Measurements from ENCODE around the gene CCR2.
A peak's percentile ranks its signal among the peaks of the same experiment; 100 is the strongest.
"Not testable (repeated sequence)": the region's sequence is repeated elsewhere in the genome, so short reads cannot be mapped to it uniquely, and the experiment has no call there.

The CCR2 gene

DNA sequence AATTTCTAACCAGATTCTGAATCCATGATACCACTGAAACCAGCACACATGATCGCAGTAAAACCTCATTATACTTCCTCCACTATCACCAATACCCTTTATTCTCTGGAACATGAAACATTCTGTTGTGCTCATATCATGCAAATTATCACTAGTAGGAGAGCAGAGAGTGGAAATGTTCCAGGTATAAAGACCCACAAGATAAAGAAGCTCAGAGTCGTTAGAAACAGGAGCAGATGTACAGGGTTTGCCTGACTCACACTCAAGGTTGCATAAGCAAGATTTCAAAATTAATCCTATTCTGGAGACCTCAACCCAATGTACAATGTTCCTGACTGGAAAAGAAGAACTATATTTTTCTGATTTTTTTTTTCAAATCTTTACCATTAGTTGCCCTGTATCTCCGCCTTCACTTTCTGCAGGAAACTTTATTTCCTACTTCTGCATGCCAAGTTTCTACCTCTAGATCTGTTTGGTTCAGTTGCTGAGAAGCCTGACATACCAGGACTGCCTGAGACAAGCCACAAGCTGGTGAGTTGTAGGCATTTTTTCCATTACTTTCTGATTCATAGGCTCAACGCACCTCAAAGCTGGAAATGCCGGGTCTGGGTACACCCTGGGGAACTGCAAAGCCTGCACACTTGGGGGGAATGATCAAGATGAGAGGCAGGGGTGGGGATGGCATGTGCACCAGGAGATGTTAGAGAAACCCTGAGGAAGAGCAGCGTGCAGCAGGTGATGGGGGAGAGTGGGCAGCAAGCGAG, at the start of gene CCR2:
CCR2 (plus strand) TSS at position 465 of the 764 bp plus-strand sequence. CDS start 3,417 bp downstream, outside the sequence.
- peak in 1 of 4 experiments; percentile 25 for DNase-seq (ENCODE audit: low read depth in 4 of 4, low spot score in 1 of 4)

DNA sequence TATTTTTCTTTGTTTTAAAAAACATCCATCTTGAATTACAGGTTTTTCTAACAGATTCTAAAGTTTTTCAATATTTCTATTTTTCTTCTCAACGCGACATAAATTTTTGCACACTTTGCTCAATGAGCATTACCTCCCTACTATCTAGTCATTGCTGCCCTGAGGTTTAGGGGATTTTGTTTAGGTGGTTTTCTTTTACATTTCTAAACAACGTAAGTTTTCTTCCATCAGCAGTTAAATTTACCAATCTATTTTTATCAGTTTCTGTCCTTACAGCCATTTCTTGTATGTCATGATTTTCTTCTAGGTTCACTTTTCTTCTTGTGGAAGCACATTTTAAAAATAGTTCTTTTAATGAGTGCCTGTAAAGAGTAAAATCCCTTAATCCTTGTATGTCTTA, 49.2 kb upstream of the CCR2 start:
- DNase-seq (ENCODE audit: low read depth in 4 of 4, low spot score in 1 of 4) = no peak

DNA sequence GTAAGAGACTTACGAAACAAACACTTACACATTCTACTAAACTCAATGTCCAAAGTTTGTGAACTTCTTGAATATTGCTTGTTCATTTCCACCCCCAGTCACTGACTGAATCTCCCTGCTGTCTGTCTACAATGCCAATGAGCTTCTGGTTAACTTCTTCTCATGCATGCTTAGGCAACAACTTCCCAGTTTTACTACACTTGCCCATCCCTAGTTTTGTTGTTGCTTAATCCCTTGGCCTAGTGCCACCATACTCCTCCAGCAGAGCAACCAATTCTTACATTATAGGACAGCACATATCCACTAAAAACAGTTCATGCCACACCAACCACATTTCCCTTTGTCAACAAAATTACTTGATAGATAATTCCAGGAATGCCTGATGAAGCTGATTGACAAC, 40.9 kb upstream of the CCR2 start:
- DNase-seq (ENCODE audit: low read depth in 4 of 4, low spot score in 1 of 4) = no peak

DNA sequence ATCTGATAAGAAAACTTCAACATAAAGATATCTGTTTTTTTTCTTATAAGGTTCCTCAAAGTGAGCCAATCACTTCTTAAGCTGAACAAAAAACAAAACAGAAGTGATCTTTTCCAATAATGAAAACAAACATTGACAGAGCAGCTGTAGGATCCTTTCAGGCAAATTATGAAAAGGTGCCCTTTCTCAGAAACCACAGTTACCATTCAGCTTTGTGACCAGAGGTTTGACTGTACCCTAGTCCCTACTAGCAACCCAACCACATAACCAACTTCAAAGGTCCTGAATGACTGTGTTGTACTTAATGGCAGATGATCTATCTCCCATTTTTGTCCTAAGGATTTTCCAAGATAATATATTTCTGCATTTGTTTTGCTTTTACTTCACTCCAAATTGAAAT, 39.4 kb upstream of the CCR2 start:
- DNase-seq (ENCODE audit: low read depth in 4 of 4, low spot score in 1 of 4) = no peak

DNA sequence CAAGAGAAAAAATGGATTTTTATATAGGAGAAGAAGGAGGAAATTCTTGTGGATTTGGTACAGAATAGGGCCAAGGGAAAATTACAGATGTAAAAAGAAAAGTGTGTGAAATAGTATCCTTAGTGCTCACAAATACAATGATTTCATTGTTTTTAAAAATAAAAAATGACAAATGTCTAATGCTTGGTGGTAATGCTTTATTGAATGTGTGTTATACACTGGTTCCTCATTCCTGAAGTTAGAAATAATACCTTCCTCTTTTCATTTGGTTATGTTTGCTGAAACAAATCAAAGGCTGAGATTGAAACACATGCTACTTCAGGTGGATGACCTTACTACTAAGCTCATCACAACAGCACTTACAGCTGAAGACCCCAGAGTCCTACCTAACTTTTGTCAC, 37.7 kb upstream of the CCR2 start:
- no peak for DNase-seq (ENCODE audit: low read depth in 4 of 4, low spot score in 1 of 4)

DNA sequence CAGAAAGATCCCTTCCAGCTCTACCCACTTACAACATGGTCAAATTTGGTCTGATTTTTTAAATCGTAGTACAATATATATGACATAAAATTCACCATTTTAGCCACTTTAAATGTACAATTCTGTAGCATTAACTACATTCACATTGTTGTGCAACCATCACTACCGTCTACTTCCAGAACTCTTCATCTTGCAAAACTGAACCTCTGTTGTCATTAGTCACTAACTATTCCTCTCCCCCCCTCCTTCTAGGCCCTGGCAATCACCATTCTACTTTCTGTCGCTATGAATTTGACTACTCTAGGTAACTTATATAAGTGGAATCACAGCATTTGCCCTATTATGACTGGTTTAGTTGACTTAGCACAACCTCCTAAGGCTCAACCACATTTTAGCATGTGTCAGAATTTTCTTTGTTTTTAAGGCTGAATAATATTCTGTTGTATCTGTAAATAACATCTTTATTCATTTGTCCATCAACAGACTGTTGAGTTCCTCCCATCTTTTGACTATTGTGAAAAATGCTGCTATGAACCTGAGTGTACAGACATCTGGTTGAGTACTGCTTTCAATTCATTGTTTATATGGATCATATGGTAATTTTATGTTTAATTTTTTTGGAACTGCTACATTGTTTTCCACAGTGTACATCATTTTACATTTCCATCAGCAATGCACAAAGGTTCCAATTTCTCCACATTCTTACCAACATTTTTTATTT, 35.5 kb upstream of the CCR2 start:
- no peak for DNase-seq (ENCODE audit: low read depth in 4 of 4, low spot score in 1 of 4)

DNA sequence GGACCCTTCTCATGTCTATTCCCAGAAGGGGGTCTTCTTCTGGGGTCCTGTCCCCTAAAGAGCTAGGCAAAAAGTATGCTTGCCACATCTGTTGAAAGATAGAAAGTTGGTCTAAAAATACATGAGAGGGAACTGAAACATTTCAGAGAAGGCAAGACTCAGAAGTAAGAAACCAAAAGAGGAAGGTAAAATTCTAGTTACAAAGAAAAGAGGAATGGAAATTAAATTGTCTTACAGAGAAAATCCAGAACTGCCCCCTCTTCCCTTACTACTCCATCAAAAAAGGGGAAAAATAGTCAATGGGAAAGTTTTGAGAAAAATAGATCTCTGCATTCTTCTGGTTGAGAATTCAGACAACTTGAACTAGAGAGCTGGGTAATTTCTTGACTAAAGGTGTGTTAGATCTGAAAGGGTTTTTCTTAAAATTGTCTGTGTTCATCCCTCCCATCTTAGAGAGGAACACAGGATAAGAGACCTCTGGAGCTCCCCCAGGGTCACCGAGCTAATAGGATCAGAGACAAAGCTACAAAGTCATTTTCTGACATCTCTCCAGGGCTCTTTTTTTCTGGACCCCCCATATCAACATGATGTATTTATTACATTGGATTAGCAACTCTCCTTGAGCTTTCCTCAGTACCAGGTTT, 32.3 kb upstream of the CCR2 start:
- DNase-seq (ENCODE audit: low read depth in 4 of 4, low spot score in 1 of 4) = no peak

DNA sequence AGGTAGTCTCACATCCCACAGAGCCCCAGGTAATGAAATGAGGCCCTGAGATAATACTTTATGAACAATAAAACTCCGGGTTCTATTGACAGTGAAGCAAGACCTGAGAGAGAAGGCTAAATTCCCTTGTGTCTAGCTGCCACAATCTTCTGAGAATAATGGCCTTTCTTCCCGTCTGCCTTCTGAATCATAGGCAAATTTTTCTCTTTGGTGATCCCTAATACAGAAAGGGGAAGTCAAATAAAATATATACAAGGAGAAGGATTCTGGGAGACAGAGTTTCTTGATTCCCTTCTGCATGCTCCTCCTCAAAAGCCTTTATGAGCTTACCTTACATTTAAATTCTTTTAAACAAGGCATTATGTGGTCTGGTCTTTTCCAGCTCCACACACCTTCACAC, 29.9 kb upstream of the CCR2 start:
- no peak for DNase-seq (ENCODE audit: low read depth in 4 of 4, low spot score in 1 of 4)

DNA sequence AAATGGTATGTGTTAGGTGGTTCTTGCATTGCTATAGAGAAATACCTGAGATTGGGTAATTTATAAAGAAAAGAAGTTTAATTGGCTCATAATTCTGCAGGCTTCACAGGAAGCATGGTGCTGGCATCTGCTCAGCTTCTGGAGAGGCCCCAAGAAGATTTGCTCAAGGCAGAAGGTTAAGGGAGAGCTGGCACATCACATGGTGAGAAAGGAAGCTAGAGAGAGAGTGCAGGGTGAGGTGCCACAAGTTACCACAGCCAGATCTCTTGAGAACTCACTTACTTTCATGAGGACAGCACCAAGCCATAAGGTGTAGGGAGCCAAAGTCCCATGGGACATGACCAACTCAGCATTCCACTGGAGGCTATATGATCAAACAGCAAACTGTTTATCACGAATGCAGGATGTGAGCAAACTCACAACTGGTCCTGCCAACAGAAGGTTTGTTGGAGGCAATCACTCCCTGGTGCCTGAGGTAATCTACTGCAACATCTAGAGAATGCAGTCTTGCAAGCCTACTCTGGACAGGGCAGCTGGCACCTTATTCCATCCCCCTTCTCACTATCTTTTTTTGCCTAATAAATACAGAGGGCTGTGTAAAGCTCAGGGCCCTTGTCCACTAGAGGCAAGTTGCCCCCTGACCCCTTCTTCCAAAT, 28.1 kb upstream of the CCR2 start:
- no peak for DNase-seq (ENCODE audit: low read depth in 4 of 4, low spot score in 1 of 4)

DNA sequence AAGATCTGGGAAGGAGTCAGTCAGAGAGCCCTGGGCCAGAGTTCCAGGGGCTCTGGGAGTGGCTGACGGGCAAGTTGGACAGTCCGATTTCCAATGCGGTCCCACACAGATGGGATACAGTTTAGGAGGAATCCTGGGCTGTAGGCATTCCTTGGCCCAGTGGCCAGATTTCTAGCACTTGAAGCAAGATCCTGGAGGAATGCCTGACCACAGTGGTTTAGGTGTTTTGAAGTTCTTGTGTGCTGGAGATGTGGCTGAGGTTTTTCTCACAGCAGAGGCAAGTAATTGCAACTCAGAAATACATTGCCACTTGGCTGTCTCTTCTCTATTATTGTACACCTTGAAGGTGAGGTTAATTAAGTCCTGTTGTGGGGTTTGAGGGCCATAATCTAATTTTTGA, 23.2 kb upstream of the CCR2 start:
- not testable (repeated sequence) for DNase-seq (ENCODE audit: low read depth in 4 of 4, low spot score in 1 of 4)

DNA sequence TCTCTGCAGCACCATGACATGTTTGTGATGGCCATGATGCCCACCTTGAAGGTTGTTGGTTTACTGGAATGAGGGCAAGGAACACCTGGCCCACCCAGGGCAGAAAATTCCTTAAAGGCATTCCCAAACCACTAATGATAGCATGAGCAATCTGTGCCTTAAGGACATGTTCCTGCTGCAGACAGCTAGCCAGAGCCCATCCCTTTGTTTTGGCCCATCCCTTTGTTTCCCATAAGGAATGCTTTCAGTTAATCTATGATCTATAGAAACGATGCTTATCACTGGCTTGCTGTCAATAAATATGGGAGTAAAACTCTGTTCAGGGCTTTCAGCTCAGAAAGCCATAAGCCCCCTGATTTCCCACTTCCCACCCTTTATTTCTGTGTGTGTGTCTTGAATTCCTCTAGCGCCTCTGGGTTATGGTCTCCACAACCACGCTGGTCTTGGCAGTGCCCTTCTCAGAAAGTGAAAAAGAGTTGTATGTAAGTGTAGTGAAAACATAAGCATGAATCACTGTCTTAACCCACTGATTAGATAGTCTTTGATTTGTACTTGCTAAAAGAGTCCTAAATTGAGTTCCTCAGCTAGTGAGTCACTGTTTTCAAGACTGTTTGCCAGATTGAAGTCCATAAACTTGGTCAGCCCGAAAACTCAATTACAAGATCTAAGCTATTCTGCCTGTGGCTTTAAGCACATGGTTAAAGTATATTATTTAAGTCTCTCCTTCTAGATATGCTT, 19.0 kb upstream of the CCR2 start:
- DNase-seq (ENCODE audit: low read depth in 4 of 4, low spot score in 1 of 4) = no peak

DNA sequence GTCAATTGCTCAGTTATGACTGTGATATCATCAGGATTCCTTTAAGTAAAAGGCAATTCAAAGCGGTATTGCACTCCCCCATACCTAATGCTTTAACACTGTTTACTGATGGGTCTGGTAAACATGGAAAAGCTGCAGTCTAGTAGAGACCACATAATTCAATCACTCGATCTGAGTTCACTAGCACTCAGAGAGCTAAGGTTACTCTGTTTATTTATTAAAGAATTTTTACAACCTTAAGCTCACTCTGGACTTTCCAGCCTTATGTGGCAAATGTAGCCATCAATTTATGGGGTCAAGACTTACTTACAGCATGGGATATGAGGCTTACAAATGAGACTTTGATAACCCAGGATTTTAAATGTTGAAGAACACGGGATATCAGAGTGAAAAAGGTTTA, 18.4 kb upstream of the CCR2 start:
- no peak for DNase-seq (ENCODE audit: low read depth in 4 of 4, low spot score in 1 of 4)

DNA sequence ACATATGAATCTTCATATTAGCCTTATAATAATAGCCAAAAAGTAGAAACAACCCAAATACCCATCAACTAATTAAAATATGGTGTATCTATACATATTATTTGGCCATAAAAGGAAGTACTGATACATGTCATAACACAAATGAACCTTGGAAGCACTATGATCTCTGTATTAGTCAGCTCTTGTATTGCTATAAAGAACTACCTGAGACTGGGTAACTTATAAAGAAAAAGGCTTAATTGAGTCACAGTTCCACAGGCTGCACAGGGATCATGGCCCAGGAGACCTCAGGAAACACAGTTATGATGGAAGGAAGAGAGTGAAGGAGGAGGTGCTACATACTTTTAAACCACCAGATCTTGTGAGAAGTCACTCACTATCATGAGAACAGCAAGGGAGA, 16.0 kb upstream of the CCR2 start:
- DNase-seq (ENCODE audit: low read depth in 4 of 4, low spot score in 1 of 4) = no peak

DNA sequence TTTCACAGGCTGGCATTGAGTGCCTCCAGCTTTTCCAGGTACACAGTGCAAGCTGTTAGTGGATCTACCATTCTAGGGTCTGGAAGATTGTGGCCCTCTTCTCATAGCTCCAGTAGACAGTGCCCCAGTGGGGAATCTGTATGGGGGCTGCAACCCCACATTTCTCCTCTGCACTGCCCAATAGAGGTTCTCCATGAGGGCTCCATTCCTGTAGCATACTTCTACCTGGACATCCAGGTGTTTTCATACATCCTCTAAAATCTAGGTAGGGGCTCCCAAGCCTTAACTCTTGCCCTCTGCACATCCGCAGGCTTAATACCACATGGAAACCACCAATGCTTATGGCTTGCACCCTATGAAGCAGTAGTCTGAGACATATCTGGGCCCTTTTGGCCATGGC, 15.1 kb upstream of the CCR2 start:
- DNase-seq (ENCODE audit: low read depth in 4 of 4, low spot score in 1 of 4) = no peak

DNA sequence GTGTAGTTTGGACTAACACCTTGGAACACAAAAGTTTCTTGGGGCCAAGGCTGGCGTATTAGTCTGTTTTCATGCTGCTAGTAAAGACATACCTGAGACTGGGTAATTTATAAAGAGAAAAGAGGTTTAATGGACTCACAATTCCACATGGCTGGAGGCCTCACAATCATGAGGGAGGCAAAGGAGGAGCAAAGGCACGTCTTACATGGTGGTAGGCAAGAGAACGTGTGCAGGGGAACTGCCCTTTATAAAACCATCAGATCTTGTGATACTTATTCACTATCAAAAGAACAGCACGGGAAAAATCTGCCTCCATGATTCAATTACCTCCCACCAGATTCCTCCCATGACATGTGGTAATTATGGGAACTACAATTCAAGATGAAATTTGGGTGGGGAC, 9.4 kb upstream of the CCR2 start:
- no peak for DNase-seq (ENCODE audit: low read depth in 4 of 4, low spot score in 1 of 4)

DNA sequence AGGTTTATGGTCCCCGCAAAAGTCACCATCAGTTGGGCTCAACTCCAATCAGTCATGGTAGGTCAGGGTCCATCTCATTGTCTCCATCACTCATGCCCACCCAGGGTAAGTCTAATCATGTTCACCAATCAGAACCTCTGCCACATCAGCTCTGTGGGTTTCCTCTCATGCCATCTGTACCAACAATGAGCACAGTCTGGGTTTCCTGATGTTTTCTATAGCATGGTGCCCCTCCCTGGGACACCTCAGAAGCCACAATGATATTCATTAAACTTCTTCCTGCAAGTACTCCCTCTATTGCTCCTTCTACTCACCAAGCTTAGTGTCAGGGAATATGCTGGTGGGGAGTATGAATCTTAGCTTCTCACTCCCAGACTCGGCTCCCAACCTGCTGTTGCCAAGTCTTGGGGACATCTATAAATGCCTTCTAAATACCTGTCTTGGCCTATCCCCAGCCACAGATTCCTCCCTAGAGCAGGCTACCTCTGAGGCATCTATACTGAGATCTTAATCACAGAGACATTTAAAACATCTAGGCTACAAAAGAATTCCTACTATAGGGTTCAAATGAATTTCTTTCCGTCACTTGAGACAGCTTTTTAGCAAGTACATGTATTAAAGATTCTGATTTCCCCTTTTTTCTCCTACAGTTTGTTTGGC, 5.0 kb upstream of the CCR2 start:
- DNase-seq (ENCODE audit: low read depth in 4 of 4, low spot score in 1 of 4) = no peak

DNA sequence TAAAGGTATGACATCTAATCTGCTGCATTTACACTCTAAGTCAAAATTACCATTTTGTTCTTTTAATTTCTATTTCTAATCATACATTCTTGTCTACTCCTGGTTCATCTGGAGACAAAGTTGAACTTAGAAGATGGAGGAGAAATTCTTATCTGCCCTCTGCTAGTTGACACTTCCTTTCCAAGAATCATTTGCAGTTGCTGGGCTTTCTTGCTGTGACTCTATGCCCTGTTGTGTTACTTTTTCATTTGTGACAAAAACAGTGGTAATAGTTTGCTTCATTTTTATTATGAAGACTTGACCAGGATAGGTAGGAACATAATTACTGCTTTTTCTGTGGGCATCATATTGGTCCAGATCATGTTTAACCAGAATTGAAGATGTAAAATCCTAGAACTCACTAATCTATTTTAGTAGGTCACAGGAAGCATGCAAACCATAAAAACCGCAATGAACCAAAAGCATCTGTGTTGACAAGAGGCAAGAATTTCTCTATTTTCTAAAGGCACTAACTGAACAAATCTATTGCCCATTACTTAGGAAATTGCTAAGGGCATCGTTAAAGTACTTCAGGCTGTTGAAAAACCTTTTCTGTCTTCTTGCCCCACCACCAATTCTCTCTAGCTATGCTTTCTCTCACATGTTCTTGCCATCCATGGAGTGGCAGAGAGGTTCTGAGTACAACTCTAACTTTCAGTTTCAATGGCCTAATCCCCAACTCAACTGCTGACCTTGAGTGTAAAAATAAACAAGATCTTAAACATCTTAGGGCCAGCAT, 4.2 kb upstream of the CCR2 start:
- DNase-seq (ENCODE audit: low read depth in 4 of 4, low spot score in 1 of 4) = no peak

DNA sequence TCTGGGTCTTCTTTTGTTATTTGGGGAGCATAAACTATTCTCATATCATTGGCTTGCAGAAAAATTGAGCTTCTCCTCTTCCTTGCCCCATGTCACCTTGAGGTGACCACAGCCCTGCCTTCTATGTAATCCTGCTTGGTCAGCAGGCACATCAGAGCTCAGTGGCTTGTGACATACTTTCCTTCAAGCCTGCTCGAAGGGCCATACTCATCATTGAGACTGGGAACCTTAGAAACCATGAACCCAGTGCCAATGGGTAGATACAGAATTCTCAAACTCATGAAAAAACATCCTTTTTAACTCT, 3.7 kb upstream of the CCR2 start:
- no peak for DNase-seq (ENCODE audit: low read depth in 4 of 4, low spot score in 1 of 4)

DNA sequence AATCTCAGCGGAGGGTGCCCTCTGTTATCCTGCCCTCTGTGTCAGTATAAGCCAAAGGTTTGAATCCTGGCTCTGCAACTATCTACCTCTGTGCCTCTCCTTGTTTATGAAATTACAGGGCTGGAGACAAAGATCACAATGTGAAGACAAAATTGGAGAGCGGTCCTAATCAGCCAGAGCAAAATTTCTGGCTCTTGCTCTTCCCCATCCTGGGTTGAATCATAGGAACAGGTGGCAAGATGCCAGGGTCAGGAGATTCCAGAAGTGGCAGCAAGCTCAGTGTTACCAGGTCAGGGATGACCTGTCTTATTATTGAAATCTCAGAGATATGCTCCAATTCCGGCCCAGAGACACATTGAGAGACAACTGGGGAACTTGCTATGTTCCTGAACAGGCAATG, 2.3 kb upstream of the CCR2 start:
- no peak for DNase-seq (ENCODE audit: low read depth in 4 of 4, low spot score in 1 of 4)

DNA sequence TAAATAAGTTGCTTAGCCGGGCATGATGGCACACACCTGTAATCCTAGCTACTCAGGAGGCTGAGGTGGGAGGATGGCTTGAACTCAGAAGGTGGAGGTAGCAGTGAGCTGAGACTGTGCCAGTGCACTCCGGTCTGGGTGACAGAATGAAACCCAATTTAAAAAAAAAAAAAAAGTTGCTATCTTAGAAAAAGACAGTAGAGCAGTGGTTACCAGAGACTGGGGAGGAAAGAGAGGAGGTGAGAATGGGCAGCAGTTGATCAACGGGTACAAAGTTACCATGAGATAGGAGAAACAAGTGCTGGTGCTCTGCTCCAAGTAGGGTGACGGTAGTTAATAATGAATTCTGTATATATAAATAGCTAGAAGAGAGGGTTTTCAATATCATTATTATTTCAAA, 821 bp upstream of the CCR2 start:
- DNase-seq (ENCODE audit: low read depth in 4 of 4, low spot score in 1 of 4) = no peak

Data from stimulated activated CD4-positive, alpha-beta T cell treated with anti-CD3 and anti-CD28 coated beads, Interleukin-1b, Interleukin-23, amount 100 ng/mL, for 24 hours (primary cell).